ENCODE measurements around the gene KLHL18.
"Not testable (repeated sequence)": the region's sequence is repeated elsewhere in the genome, so short reads cannot be mapped to it uniquely, and the experiment has no call there.

The KLHL18 gene

GRCh38 chr3:47315069-47315647, 32.4 kb downstream of the KLHL18 start:
- DNase-seq: no peak

- DNase-seq: not testable (repeated sequence)
These were observed 33.4 kb downstream of the KLHL18 start for GRCh38 chr3:47316151-47316550.

GRCh38 chr3:47318916-47319315, 36.2 kb downstream of the KLHL18 start:
- no peak for DNase-seq

- no peak for DNase-seq
These were observed 37.2 kb downstream of the KLHL18 start for GRCh38 chr3:47319956-47320355.

- DNase-seq: no peak
These were observed 40.9 kb downstream of the KLHL18 start for GRCh38 chr3:47323431-47324277.

- DNase-seq: peak in 1 of 2 experiments; percentile 3
These were observed 41.6 kb downstream of the KLHL18 start for GRCh38 chr3:47324278-47324865.

GRCh38 chr3:47333907-47334306, 51.2 kb downstream of the KLHL18 start:
- no peak for DNase-seq

GRCh38 chr3:47337656-47338055, 54.9 kb downstream of the KLHL18 start:
- no peak for DNase-seq

GRCh38 chr3:47339951-47340350, 57.2 kb downstream of the KLHL18 start:
- no peak for DNase-seq

GRCh38 chr3:47340866-47341265, 58.1 kb downstream of the KLHL18 start:
- DNase-seq: no peak

GRCh38 chr3:47342151-47342550, 59.4 kb downstream of the KLHL18 start:
- no peak for DNase-seq

- no peak for DNase-seq
These were observed 60.1 kb downstream of the KLHL18 start for GRCh38 chr3:47342812-47343211.

GRCh38 chr3:47343471-47343971, 60.8 kb downstream of the KLHL18 start:
- no peak for DNase-seq

- DNase-seq: no peak
These were observed 62.2 kb downstream of the KLHL18 start for GRCh38 chr3:47344971-47345370.

GRCh38 chr3:47347217-47347801, 64.6 kb downstream of the KLHL18 start:
- no peak for DNase-seq

- DNase-seq: no peak
These were observed 65.8 kb downstream of the KLHL18 start for GRCh38 chr3:47348411-47349154.

- no peak for DNase-seq
These were observed 72.3 kb downstream of the KLHL18 start for GRCh38 chr3:47355010-47355409.

GRCh38 chr3:47356201-47356600, 73.5 kb downstream of the KLHL18 start:
- DNase-seq: no peak

- no peak for DNase-seq
These were observed 76.6 kb downstream of the KLHL18 start for GRCh38 chr3:47359323-47359722.

GRCh38 chr3:47360110-47360517, 77.4 kb downstream of the KLHL18 start:
- DNase-seq: not testable (repeated sequence)

- DNase-seq: no peak
These were observed 80.0 kb downstream of the KLHL18 start for GRCh38 chr3:47362701-47363100.

Data from NCI-H1930 (cell line).